ENCODE data around the gene SLC16A2. TPM values are rescaled to one million over a fixed set of nuclear protein-coding genes. Genes with fewer than 3 reads are reported as not detected.
A peak's percentile ranks its signal among the peaks of the same experiment; 100 is the strongest.

SLC16A2 gene
- total RNA-seq, 1 donor from 2014 or later = 17.0 TPM

DNA sequence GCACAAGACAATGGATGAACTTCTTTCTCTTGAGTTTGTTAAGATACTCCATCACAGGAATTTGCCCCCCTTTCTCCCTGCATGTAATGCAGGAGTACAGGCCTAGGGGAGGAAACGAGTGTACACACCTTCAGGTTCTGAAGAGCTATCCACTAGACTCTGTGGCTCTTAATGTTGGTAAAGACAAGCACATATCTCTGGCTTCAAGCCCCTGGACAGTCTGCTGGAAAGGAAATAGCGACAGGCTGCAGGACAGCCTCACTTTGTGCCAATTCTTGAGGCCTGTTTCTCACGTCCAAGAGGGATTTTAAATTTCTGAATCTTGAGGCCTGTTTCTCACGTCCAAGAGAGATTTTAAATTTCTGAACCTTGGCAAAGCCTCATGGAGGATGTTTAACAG, 106.1 kb downstream of the SLC16A2 start:
- TF ChIP-seq, protein P1, sequence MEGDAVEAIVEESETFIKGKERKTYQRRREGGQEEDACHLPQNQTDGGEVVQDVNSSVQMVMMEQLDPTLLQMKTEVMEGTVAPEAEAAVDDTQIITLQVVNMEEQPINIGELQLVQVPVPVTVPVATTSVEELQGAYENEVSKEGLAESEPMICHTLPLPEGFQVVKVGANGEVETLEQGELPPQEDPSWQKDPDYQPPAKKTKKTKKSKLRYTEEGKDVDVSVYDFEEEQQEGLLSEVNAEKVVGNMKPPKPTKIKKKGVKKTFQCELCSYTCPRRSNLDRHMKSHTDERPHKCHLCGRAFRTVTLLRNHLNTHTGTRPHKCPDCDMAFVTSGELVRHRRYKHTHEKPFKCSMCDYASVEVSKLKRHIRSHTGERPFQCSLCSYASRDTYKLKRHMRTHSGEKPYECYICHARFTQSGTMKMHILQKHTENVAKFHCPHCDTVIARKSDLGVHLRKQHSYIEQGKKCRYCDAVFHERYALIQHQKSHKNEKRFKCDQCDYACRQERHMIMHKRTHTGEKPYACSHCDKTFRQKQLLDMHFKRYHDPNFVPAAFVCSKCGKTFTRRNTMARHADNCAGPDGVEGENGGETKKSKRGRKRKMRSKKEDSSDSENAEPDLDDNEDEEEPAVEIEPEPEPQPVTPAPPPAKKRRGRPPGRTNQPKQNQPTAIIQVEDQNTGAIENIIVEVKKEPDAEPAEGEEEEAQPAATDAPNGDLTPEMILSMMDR (conservative IDR thresholded peaks at IDR 0.05) = no peak
- Mint-ChIP-seq H3K9me3 (no peaks in the 10 kb centered on the region), H3K36me3 (peaks cover 3% of the 10 kb centered on the region)

DNA sequence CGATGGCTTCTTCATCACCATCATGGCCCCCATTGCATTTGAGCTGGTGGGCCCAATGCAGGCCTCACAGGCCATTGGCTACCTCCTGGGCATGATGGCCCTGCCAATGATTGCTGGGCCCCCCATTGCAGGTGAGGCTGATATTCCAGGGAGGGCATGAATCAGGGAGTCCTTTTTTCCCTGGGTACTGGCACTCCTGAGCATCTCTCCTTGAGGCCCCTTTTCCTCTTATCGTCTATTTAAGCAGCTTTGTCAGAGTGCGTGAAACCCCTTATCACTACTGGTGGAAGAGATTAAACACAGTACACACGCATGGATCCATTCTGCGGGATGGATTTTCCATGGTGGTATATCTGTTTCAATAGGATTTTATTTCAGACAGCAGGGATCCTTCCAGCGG, 108.0 kb downstream of the SLC16A2 start:
- Mint-ChIP-seq H3K4me3 (no peak overlapping the region), H3K4me1 (ENCODE audit: unreplicated experiment) (no peaks in the 10 kb centered on the region), H3K27me3 (no peaks in the 10 kb centered on the region), H3K27ac (no peak overlapping the region), H3K36me3 (peaks cover 3% of the 10 kb centered on the region), H3K9me3 (no peaks in the 10 kb centered on the region)
- TF ChIP-seq, protein P1 (conservative IDR thresholded peaks at IDR 0.05) = no peak
- no peak for DNase-seq (ENCODE audit: extremely low spot score, unreplicated experiment)

More for the DNA sequence above, 106.1 kb downstream of the SLC16A2 start:
- no peaks in the 10 kb centered on the region for H3K4me1 Mint-ChIP-seq (ENCODE audit: unreplicated experiment)
- no peaks in the 10 kb centered on the region for H3K27me3 Mint-ChIP-seq
- H3K27ac Mint-ChIP-seq = no peak overlapping the region
- no peak overlapping the region for H3K4me3 Mint-ChIP-seq
- DNase-seq (ENCODE audit: extremely low spot score, unreplicated experiment) = no peak

DNA sequence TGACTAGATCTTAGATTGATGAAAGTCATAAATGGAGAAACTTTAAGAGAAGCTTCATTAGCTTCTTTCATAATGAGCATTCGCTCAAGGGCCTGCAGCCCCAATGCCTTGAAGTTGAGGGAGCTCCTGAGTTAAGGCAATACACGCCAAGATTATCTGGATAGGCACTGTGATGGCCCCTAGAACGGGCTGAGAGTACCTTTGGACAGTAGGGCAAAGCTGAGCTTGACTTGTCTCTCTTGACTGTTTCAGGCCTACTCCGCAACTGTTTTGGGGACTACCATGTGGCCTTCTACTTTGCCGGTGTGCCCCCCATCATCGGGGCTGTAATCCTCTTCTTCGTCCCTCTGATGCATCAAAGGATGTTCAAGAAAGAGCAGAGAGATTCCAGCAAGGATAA, 109.8 kb downstream of the SLC16A2 start:
- no peak for DNase-seq (ENCODE audit: extremely low spot score, unreplicated experiment)
- H3K4me3 Mint-ChIP-seq = no peak overlapping the region
- peaks cover 3% of the 10 kb centered on the region for H3K36me3 Mint-ChIP-seq
- peaks cover 9% of the 10 kb centered on the region for H3K4me1 Mint-ChIP-seq (ENCODE audit: unreplicated experiment)
- TF ChIP-seq, protein P1 (conservative IDR thresholded peaks at IDR 0.05) = no peak
- H3K27me3 Mint-ChIP-seq = no peaks in the 10 kb centered on the region
- H3K9me3 Mint-ChIP-seq = no peaks in the 10 kb centered on the region
- no peak overlapping the region for H3K27ac Mint-ChIP-seq

DNA sequence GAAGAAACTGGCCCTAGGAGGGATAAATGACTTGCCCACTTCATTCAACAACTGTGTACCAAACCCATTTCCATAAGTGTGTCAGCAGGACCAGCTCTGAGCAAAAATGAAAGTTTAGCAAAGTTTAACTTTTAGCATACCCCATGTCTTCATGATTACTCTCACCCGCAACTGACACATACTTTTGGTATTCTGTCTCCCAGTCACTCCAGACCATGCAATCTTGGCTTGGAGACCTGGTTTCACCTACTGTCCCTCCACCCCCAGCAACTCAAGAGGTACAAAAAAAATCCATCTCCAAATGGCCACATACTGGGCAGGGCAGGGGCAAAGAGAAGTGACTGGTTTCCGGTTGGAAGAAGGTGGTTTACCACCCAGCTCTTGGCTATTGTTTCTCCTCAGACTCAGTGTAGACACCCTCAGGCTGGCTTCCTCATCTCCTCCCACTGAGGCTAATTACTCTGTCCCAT, 113.3 kb downstream of the SLC16A2 start:
- Mint-ChIP-seq H3K27ac (no peak overlapping the region), H3K36me3 (peaks cover 3% of the 10 kb centered on the region), H3K27me3 (peaks cover 5% of the 10 kb centered on the region), H3K9me3 (no peaks in the 10 kb centered on the region), H3K4me1 (ENCODE audit: unreplicated experiment) (peaks cover 9% of the 10 kb centered on the region), H3K4me3 (no peak overlapping the region)
- DNase-seq (ENCODE audit: extremely low spot score, unreplicated experiment) = no peak
- TF ChIP-seq, protein P1 (conservative IDR thresholded peaks at IDR 0.05) = no peak

DNA sequence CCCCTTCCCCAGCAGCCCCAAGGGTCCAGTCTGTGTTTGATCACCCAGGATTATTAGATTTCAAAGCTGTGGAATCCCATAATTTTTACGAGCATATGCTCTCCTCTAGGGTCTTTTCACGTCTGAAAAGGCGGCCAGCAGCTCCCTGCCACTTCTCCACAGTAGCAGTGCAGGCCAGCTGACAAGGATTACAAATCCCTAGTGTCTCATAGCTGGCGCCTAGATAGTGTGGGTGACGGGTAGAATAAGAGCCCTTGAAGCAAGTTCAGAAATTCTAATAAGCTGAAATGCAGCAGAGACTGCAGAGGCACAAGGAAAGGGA, 113.8 kb downstream of the SLC16A2 start:
- H3K36me3 Mint-ChIP-seq = peaks cover 3% of the 10 kb centered on the region
- no peak for DNase-seq (ENCODE audit: extremely low spot score, unreplicated experiment)
- peaks cover 9% of the 10 kb centered on the region for H3K4me1 Mint-ChIP-seq (ENCODE audit: unreplicated experiment)
- TF ChIP-seq, protein P1 (conservative IDR thresholded peaks at IDR 0.05) = no peak
- peak overlapping the region; percentile 88 for H3K4me3 Mint-ChIP-seq
- peaks cover 5% of the 10 kb centered on the region for H3K27me3 Mint-ChIP-seq
- no peaks in the 10 kb centered on the region for H3K9me3 Mint-ChIP-seq
- peak overlapping the region; percentile 74 for H3K27ac Mint-ChIP-seq

Data from type B pancreatic cell (in vitro differentiated cells).